K562 (cell line): ENCODE measurements around the gene ALDH6A1. TPM values are rescaled to one million over a fixed set of nuclear protein-coding genes. Genes with fewer than 3 reads are reported as not detected.
A peak's percentile ranks its signal among the peaks of the same experiment; 100 is the strongest.

Experiments used
- KDM5B ChIP-seq: fragments of 200-600 bp; sonication (generic); IDR thresholded peaks from 2 replicates; pipeline ENCODE4 v1.6.1; 2012; ENCODE audit warnings: low read depth, mild to moderate bottlenecking, moderate library complexity, low read length, control low read depth, inconsistent platforms; ENCODE audit not compliant: insufficient replicate concordance
- REST ChIP-seq, 2 experiments: fragments of 450-650 bp; formaldehyde crosslinking in 1 of 2; IDR thresholded peaks; 2 replicates each; pipeline versions ENCODE4 v1.4.0 to v1.6.1; 2014 to 2020; ENCODE audit warnings: mild to moderate bottlenecking in 2 of 2, borderline replicate concordance in 1 of 2, low read depth in 1 of 2
- ZNF609 ChIP-seq: sonication (generic); formaldehyde crosslinking; IDR thresholded peaks from 2 replicates; pipeline ENCODE4 v1.8.1; 2023; ENCODE audit warnings: missing genetic modification reagents, mild to moderate bottlenecking, borderline replicate concordance
- ZNF76 ChIP-seq: fragments of 250-450 bp; sonication (Bioruptor Pico); IDR thresholded peaks from 2 replicates; pipeline ENCODE4 v1.4.0; 2020; ENCODE audit warnings: mild to moderate bottlenecking, moderate library complexity, borderline replicate concordance
- polyA plus RNA-seq, 8 experiments: library from polyadenylated mRNA; depleted of rRNA in 4 of 8; stranded (reverse) in 5 of 8; unstranded in 3 of 8; fragments of >200 nt; fragmentation: Nextera tagmentation in 2 of 8; fragmentation: Illumina TruSeq in 1 of 8; extraction: Ambion mirVana in 2 of 8; extraction: Trizol in 1 of 8; gene quantifications; 2 replicates each; pipeline versions ENCODE4 v1.2.1 to v1.2.3, GENCODE V29; 2011 to 2014; ENCODE audit warnings: inconsistent platforms in 1 of 8, missing spikeins in 1 of 8
- total RNA-seq, 7 experiments: library from RNA; depleted of rRNA in 6 of 7; stranded (reverse); fragments of >200 nt in 6 of 7; fragmentation: Illumina TruSeq in 2 of 7; extraction: Trizol in 2 of 7; gene quantifications; 2 replicates each; pipeline versions ENCODE4 v1.2.1 to v1.2.3, GENCODE V29; 2011 to 2021; ENCODE audit warnings: low replicate concordance in 1 of 7

ALDH6A1 gene
- total and polyA plus RNA-seq, 9 of the 15 experiments (the other 6 are each of a cell fraction or from before 2014, with no cell fraction given), result 3.1 to 11.5 (median 4.6) TPM

- TF ChIP-seq REST (IDR thresholded peaks at IDR 0.05; ENCODE audit: borderline replicate concordance) (no peak), REST (CRISPR knock-in tag; IDR thresholded peaks at IDR 0.05; ENCODE audit: low read depth) (peak; percentile 56; the same call in 1 of the 2 replicates), ZNF76 (CRISPR knock-in tag) (no peak), KDM5B (peak; percentile 61), ZNF609 (CRISPR knock-in tag) (no peak)
Observed at GRCh38 chr14:74018586-74019407, 65.5 kb downstream of the ALDH6A1 start, which contains the start of the genes BBOF1 and ENTPD5 (continued).
